PC-3 (cell line): ENCODE measurements around the gene KANK2. TPM values are rescaled to one million over a fixed set of nuclear protein-coding genes. Genes with fewer than 3 reads are reported as not detected.

Experiments
- ATAC-seq: fragments of 200-7000 bp; cut with Tn5 transposase; 2 replicates; pipeline ENCODE4 v1.9.1; 2020; ENCODE audit warnings: mild to moderate bottlenecking, moderate library complexity
- BruUV-seq: library from RNA; stranded (reverse); fragments of 400-500 nt; replicated peaks from 2 replicates; lab custom pipeline; 2021; lab: Mats Ljungman, UMichigan
- CTCF ChIA-PET: fragments of 300-600 bp; sonication (Branson Sonifier 250); formaldehyde crosslinking; loops from one replicate; lab custom pipeline; 2022; ENCODE audit warnings: antibody characterized with exemption; lab: Charles Lee
- POLR2A ChIA-PET: fragments of 300-600 bp; sonication (Branson Sonifier 250); formaldehyde crosslinking; loops from one replicate; lab custom pipeline; 2022; ENCODE audit warnings: antibody characterized with exemption; ENCODE audit not compliant: unreplicated experiment; lab: Charles Lee
- DNase-seq: peaks from one replicate; pipeline ENCODE4 v3.0.0-alpha.2; 2015
- H2AFZ ChIP-seq: fragments of 300-600 bp; sonication (generic); 2 replicates; pipeline ENCODE4 v1.6.0; 2016; ENCODE audit warnings: antibody characterized with exemption, low read length
- H3F3A ChIP-seq: fragments of 300-600 bp; sonication (generic); one replicate; pipeline ENCODE4 v1.6.0; 2017; ENCODE audit warnings: antibody characterized with exemption, low read length, control low read depth, mild to moderate bottlenecking; ENCODE audit not compliant: unreplicated experiment
- H3K27ac ChIP-seq: fragments of 300-600 bp; sonication (generic); 2 replicates; pipeline ENCODE4 v1.5.1; 2016; ENCODE audit warnings: mild to moderate bottlenecking, low read length
- H3K27me3 ChIP-seq: fragments of 300-600 bp; sonication (generic); 2 replicates; pipeline ENCODE4 v1.6.1; 2016; ENCODE audit warnings: low read length, mixed read lengths
- H3K36me3 ChIP-seq: fragments of 300-600 bp; sonication (generic); 2 replicates; pipeline ENCODE4 v1.6.1; 2016; ENCODE audit warnings: low read depth, mixed run types, low read length, mixed read lengths
- H3K4me1 ChIP-seq: fragments of 300-600 bp; sonication (generic); 2 replicates; pipeline ENCODE4 v1.5.1; 2016; ENCODE audit warnings: low read length; ENCODE audit not compliant: insufficient read depth
- H3K4me2 ChIP-seq: fragments of 300-600 bp; sonication (generic); 2 replicates; pipeline ENCODE4 v1.6.0; 2016; ENCODE audit warnings: low read length
- H3K4me3 ChIP-seq: fragments of 300-600 bp; sonication (generic); 2 replicates; pipeline ENCODE4 v1.5.1; 2016; ENCODE audit warnings: mild to moderate bottlenecking, low read length, mixed read lengths
- H3K79me2 ChIP-seq: fragments of 300-600 bp; sonication (generic); 2 replicates; pipeline ENCODE4 v1.6.1; 2017; ENCODE audit warnings: low read length, mixed read lengths
- H3K9ac ChIP-seq: fragments of 300-600 bp; sonication (generic); 2 replicates; pipeline ENCODE4 v1.6.0; 2016; ENCODE audit warnings: mild to moderate bottlenecking, low read length
- H3K9me2 ChIP-seq: fragments of 300-600 bp; sonication (generic); replicated peaks from 2 replicates; pipeline ENCODE4 v1.6.1; 2016; ENCODE audit warnings: mixed run types, low read length, mixed read lengths
- H3K9me3 ChIP-seq: fragments of 300-600 bp; sonication (generic); 2 replicates; pipeline ENCODE4 v1.6.1; 2016; ENCODE audit warnings: low read length, mixed read lengths
- H4K20me1 ChIP-seq: fragments of 300-600 bp; sonication (generic); 2 replicates; pipeline ENCODE4 v1.6.1; 2016; ENCODE audit warnings: low read length, mixed read lengths
- CTCF ChIP-seq: fragments of 300-600 bp; sonication (generic); conservative IDR thresholded peaks from 2 replicates; pipeline ENCODE4 v1.5.1; 2017; ENCODE audit warnings: antibody characterized with exemption, low read depth, mild to moderate bottlenecking, low read length
- EZH2 ChIP-seq: fragments of 300-600 bp; sonication (generic); IDR thresholded peaks from one replicate; pipeline ENCODE4 v1.6.1; 2017; ENCODE audit warnings: antibody characterized with exemption, mild to moderate bottlenecking, low read length; ENCODE audit not compliant: unreplicated experiment
- EZH2phosphoT487 ChIP-seq: fragments of 300-600 bp; sonication (generic); IDR thresholded peaks from 2 replicates; pipeline ENCODE4 v1.6.1; 2018; ENCODE audit warnings: mild to moderate bottlenecking, antibody characterized with exemption, low read length, borderline replicate concordance
- intact Hi-C: fragments of 100-400 bp; cut with micrococcal nuclease; formaldehyde crosslinking; loops from 2 replicates; pipeline ENCODE4 v1.9.0; 2023
- total RNA-seq: library from RNA; depleted of rRNA; stranded (reverse); fragments of >200 nt; gene quantifications from 2 replicates; pipeline ENCODE4 v1.2.3, GENCODE V29; 2014

The KANK2 gene
- total RNA-seq, 1 experiment from 2014 or later: 98.4 TPM

- BruUV-seq: TSS peak; percentile 25
Observed at GRCh38 chr19:11154683-11155047, 42.7 kb downstream of the KANK2 start.

GRCh38 chr19:11152318-11153062 lies 44.9 kb downstream of the KANK2 start:
- Histone ChIP-seq H3K9me3 (no peaks in the 10 kb centered on the region), H2AFZ (no peak overlapping the region), H3K4me3 (peak overlapping the region; percentile 27; the same call in 1 of the 2 replicates), H3K79me2 (peaks cover 60% of the 10 kb centered on the region), H3K4me2 (peak overlapping the region; percentile 53), H4K20me1 (no peaks in the 10 kb centered on the region), H3K27me3 (no peaks in the 10 kb centered on the region), H3K36me3 (peaks cover 20% of the 10 kb centered on the region), H3F3A (no peaks in the 10 kb centered on the region), H3K27ac (peak overlapping the region; percentile 65), H3K9me2 (no peaks in the 10 kb centered on the region), H3K4me1 (peaks cover 28% of the 10 kb centered on the region), H3K9ac (no peak overlapping the region; the same call in 1 of the 2 replicates)
- intact Hi-C loops: no loop called here
- no peak for TF ChIP-seq EZH2phosphoT487
- no peak for TF ChIP-seq EZH2
- TF ChIP-seq CTCF: no peak
- TSS peak; percentile 18 for BruUV-seq
- ChIA-PET CTCF (interaction anchor here (0.6 to 1.2 kb wide), 4 partner anchors 10 to 52 kb away, joined by 3 to 6 read pairs (median 4); no protein-coding TSS in a partner anchor), POLR2A (interaction anchor here (0.5 to 1.3 kb wide), 3 partner anchors 9 to 1794 kb away, joined by 7 to 14 read pairs (median 8); no protein-coding TSS in a partner anchor)
- ATAC-seq: peak; percentile 40
- peak; percentile 82 for DNase-seq

More at GRCh38 chr19:11154683-11155047, 42.7 kb downstream of the KANK2 start:
- no peaks in the 10 kb centered on the region for H4K20me1 ChIP-seq
- intact Hi-C loops: loop anchor here (1.0 kb wide), 2 partner anchors 11 to 15 kb away; no protein-coding TSS in a partner anchor
- H3F3A ChIP-seq: no peaks in the 10 kb centered on the region
- POLR2A ChIA-PET: interaction anchor here (0.6 kb wide), 2 partner anchors 28 to 222 kb away, joined by 3 to 4 read pairs; no protein-coding TSS in a partner anchor
- no peaks in the 10 kb centered on the region for H3K9me3 ChIP-seq
- no peaks in the 10 kb centered on the region for H3K9me2 ChIP-seq
- no peak for TF ChIP-seq EZH2
- no peaks in the 10 kb centered on the region for H3K27me3 ChIP-seq
- DNase-seq (no peak), ATAC-seq (no peak)
- peaks cover 8% of the 10 kb centered on the region; the same call in 1 of the 2 replicates for H3K36me3 ChIP-seq
- H3K4me1 ChIP-seq: peaks cover 28% of the 10 kb centered on the region
- peak overlapping the region; percentile 95 for H3K9ac ChIP-seq
- H2AFZ ChIP-seq: no peak overlapping the region
- peak overlapping the region; percentile 94 for H3K4me3 ChIP-seq
- peak overlapping the region; percentile 89 for H3K4me2 ChIP-seq
- peaks cover 53% of the 10 kb centered on the region for H3K79me2 ChIP-seq
- no peak overlapping the region for H3K27ac ChIP-seq
- CTCF ChIA-PET: no interaction called here

- ChIA-PET POLR2A (no interaction called here), CTCF (no interaction called here)
- no peaks in the 10 kb centered on the region for H3K27me3 ChIP-seq
- intact Hi-C loops: no loop called here
- peaks cover 26% of the 10 kb centered on the region for H3K36me3 ChIP-seq
- no peak overlapping the region for H2AFZ ChIP-seq
- H3K4me1 ChIP-seq: peaks cover 25% of the 10 kb centered on the region
- H4K20me1 ChIP-seq: no peaks in the 10 kb centered on the region
- no peak overlapping the region for H3K4me3 ChIP-seq
- no peak overlapping the region for H3K9ac ChIP-seq
- no peak overlapping the region for H3K27ac ChIP-seq
- DNase-seq (no peak), ATAC-seq (no peak)
- no peaks in the 10 kb centered on the region for H3K9me3 ChIP-seq
- BruUV-seq: no TSS peak
- peaks cover 60% of the 10 kb centered on the region for H3K79me2 ChIP-seq
- TF ChIP-seq EZH2: no peak
- TF ChIP-seq EZH2phosphoT487: no peak
- TF ChIP-seq CTCF: no peak
- no peaks in the 10 kb centered on the region for H3F3A ChIP-seq
- H3K4me2 ChIP-seq: no peak overlapping the region
- no peaks in the 10 kb centered on the region for H3K9me2 ChIP-seq
Observed at GRCh38 chr19:11151181-11151580, 46.2 kb downstream of the KANK2 start.
